Stimulated activated CD4-positive, alpha-beta T cell treated with anti-CD3 and anti-CD28 coated beads, TNF-alpha, amount 100 ng/mL, for 24 hours (primary cell): ENCODE measurements around the gene DMXL1.
"Not testable (repeated sequence)": the region's sequence is repeated elsewhere in the genome, so short reads cannot be mapped to it uniquely, and the experiment has no call there.

ENCODE experiments used
- DNase-seq, 3 experiments: peaks; one replicate each; pipeline ENCODE4 v3.0.0-alpha.2; 2020; ENCODE audit warnings: low read depth in 3 of 3

The DMXL1 gene

GRCh38 chr5:119131530-119132304 lies 60.8 kb downstream of the DMXL1 start:
- DNase-seq: no peak

- DNase-seq: not testable (repeated sequence)
Observed at GRCh38 chr5:119135743-119136142, 64.9 kb downstream of the DMXL1 start.

DNA sequence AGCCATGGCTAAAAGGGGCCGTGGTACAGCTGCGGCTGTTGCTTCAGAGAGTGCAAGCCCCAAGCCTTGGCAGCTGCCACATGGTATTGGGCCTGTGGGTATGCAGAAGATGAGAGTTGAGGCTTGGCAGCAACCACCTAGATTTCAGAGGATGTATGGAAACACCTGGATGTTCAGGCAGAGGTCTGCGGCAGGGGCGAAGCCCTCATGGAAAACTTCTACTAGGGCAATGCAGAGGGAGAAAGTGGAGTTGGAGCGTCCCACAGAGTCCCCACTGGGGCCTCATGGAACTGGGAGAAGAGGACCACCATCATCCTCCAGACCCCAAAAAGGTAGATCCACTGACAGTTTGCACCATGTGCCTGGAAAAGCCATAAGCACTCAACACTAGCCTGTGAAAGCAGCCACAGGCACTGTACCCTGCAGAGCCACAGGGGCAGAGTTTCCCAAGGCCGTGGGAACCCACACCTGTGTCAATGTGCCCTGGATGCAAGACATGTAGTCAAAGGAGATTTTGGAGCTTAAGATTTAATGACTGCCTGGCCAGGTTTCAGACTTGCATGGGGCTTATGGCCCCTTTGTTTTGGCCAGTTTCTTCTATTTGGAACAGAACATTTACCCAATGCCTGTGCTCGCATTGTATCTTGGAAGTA lies 65.9 kb downstream of the DMXL1 start:
- no peak for DNase-seq

GRCh38 chr5:119153629-119154028 lies 82.7 kb downstream of the DMXL1 start:
- DNase-seq: no peak

DNA sequence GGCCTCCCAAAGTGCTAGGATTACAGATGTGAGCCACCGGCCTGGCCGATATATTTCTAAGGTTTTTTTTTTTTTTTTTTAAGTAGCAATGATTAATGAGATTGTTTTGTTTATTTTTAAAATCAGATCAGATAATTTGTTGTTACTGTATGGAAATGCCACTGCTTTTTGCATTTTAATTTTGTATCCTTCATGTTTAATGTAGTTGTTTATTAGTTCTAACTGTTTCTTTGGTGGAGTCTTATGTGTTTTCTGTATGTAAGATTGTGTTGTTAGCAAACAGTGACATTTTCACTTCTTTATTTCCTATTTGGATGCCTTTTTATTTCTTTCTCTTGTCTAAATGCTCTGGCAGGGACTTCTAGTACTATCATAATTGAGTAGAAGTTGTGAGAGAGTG lies 87.3 kb downstream of the DMXL1 start:
- no peak for DNase-seq

GRCh38 chr5:119161430-119161829 lies 90.5 kb downstream of the DMXL1 start:
- DNase-seq: no peak

GRCh38 chr5:119166026-119166425 lies 95.1 kb downstream of the DMXL1 start:
- no peak for DNase-seq

- no peak for DNase-seq
Observed at GRCh38 chr5:119168401-119168800, 97.5 kb downstream of the DMXL1 start.

- DNase-seq: no peak
Observed at GRCh38 chr5:119171686-119172085, 100.8 kb downstream of the DMXL1 start.

DNA sequence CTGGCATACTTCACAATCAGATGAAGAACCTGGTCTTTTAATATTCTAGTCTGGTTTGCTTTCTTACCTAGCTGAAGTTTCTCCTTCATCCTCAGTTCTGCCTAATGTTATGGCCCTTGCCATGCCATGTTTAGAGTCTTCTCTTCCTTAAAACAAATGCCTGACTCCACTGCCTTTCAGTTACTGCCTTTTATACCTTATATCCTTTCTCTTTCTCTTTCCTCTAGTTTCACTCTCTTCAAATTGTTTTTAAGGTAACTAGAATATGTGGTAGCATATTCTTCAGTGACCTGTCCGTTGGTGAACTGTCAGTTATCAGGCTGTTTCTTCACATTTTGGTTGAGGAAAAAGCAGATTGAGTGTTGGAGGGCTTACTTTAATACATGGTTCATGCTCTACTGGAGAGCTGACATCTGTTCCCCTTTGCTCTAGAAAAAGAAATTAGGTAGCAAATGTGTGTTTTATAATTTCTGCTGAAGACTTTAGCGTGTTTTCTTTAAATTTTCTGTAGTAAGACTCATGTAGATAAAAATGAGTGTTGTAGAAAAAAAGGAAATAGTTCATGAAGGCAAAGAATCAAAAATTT lies 103.8 kb downstream of the DMXL1 start:
- DNase-seq: no peak

GRCh38 chr5:119176785-119177184 lies 105.9 kb downstream of the DMXL1 start:
- DNase-seq: no peak

- no peak for DNase-seq
Observed at GRCh38 chr5:119177226-119177625, 106.3 kb downstream of the DMXL1 start.

DNA sequence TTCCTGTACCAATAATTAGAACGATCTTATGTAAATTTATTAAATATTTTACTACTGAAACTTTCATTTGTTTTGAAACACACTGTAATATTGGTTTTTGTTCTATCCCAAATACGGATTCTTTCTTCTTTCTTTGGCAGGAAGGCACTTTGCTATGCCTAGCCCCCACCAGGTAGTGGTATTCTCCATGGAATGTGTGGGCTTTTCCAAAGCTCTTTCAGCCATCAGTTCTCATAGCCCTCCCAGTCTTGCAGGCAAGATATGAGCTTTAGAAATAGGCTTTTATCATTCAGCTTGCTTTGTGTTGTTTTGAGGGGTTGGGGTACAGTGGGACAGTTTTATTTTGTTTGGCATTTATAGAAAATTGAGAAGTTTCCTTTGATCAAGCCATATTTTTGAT lies 107.5 kb downstream of the DMXL1 start:
- no peak for DNase-seq

DNA sequence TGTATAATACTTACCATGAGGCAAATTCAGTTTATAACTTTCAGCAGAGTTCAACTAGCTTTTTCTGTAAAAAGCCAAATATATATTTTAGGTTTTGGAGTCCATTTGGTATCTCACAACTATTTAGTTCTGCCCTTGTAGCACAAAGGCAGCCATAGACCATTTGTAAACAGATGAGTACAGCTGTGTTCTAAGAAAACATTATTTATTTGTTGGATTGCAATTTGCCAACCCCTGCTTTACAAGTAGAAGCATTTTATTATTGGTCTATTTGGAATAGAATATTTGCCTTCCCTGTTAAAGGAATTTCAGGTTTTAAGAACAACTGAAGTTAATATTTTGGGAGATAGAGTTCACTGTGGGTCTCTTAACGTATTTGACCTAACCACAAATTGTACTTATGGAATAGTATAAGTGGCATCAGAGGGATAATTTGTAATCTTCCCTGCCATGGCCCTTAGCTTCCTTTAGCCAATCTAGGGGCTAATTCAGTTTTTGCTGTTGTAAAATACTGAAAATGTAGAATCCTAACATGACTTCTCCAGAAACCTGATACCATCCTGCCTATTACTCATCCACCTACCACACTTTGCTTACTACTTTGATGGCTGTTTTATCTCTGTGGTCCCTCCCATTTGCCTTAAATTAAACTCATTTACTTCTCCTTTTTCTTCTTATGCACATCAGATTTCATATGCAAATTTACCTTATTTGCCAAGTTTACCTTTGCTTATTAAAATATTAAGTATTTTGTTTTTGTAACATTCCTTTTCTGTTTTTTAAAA lies 109.2 kb downstream of the DMXL1 start:
- no peak for DNase-seq

- DNase-seq: not testable (repeated sequence)
Observed at GRCh38 chr5:119185512-119185911, 114.6 kb downstream of the DMXL1 start.

- DNase-seq: no peak
Observed at GRCh38 chr5:119187776-119188529, 117.1 kb downstream of the DMXL1 start.

- no peak for DNase-seq
Observed at GRCh38 chr5:119190470-119191095, 119.7 kb downstream of the DMXL1 start.

- DNase-seq: no peak
Observed at GRCh38 chr5:119191944-119192343, 121.1 kb downstream of the DMXL1 start.

DNA sequence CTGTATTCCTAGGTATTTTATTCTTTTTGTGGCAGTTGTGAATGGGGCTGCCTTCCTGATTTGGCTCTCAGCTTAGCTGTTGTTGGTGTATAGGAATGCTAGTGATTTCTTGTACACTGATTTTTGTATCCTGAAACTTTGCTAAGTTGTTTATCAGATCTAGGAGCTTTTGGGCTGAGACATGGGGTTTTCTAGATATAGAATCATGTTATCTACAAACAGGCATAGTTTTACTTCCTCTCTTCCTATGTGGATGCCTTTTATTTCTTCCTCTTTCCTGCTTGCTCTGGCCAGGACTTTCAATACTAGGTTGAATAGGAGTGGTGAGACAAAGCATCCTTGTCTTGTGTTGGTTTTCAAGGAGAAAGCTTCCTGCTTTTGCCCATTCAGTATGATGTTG lies 129.9 kb downstream of the DMXL1 start:
- no peak for DNase-seq

DNA sequence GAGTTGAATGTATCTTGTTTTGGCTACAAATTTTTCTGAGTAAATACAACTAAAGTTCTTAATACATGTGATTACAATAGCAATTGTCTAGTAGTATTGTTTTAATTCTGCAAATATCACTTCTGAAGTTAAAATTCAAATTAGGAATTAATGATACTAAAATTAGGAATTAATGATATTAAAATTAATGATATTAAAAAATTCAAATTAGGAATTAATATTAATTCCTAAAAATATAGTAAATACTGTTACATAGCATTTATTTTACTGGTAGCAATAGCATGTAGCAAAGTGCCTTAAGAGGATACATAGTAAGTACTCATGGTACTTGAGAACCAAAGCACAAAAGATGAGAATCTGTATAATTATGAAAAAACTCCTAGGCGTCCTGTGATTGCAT lies 136.2 kb downstream of the DMXL1 start:
- no peak for DNase-seq

DNA sequence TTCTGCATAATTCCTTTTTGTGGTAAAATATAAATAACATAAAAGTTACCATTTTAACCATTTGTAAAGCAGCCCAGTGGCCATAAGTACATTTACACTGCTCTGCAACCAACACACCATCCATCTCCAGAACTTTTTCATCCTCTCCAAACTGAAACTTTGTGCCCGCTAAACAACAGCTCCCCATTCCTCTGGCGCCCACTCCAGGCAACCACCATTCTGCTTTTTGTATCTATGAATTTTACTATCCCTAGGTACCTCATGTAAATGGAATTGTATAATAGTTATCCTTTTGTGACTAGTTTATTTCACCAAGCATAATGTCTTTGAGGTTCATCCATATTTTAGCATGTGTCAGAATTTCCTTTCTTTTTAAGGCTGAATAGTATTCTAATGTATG lies 141.1 kb downstream of the DMXL1 start:
- no peak for DNase-seq
